WTC11 (cell line): ENCODE data around the gene TRABD. TPM values are rescaled to one million over a fixed set of nuclear protein-coding genes. Genes with fewer than 3 reads are reported as not detected.
A peak's percentile ranks its signal among the peaks of the same experiment; 100 is the strongest.

ENCODE experiments used
- ATAC-seq: fragments of 200-7000 bp; cut with Tn5 transposase; 2 replicates; pipeline ENCODE4 v1.10.0; 2021; ENCODE audit warnings: mild to moderate bottlenecking, moderate library complexity
- CTCF ChIA-PET: fragments of 300-600 bp; sonication (Branson Sonifier 250); formaldehyde crosslinking; loops from one replicate; lab custom pipeline; 2021; ENCODE audit warnings: antibody characterized with exemption; lab: Charles Lee
- POLR2A ChIA-PET: fragments of 350-600 bp; sonication (Branson Sonifier 250); formaldehyde crosslinking; loops from one replicate; lab custom pipeline; 2021; ENCODE audit warnings: antibody characterized with exemption; lab: Charles Lee
- DNase-seq: peaks from one replicate; pipeline ENCODE4 v3.0.0; 2021; ENCODE audit warnings: low spot score
- H3K27ac Mint-ChIP-seq: 2 replicates; pipeline ENCODE4 v1.8.0; 2021; ENCODE audit warnings: mixed read lengths
- H3K27me3 Mint-ChIP-seq: 2 replicates; pipeline ENCODE4 v1.8.0; 2021; ENCODE audit warnings: low read depth, mild to moderate bottlenecking, moderate library complexity, mixed read lengths
- H3K36me3 Mint-ChIP-seq: 2 replicates; pipeline ENCODE4 v1.8.0; 2021; ENCODE audit warnings: mixed read lengths
- H3K4me1 Mint-ChIP-seq: 2 replicates; pipeline ENCODE4 v1.8.0; 2022; ENCODE audit warnings: mixed read lengths
- H3K4me3 Mint-ChIP-seq: 2 replicates; pipeline ENCODE4 v1.8.0; 2021; ENCODE audit warnings: mild to moderate bottlenecking, moderate library complexity, mixed read lengths
- H3K9me3 Mint-ChIP-seq: 2 replicates; pipeline ENCODE4 v1.8.0; 2021; ENCODE audit warnings: mixed read lengths
- ATF1 ChIP-seq: sonication (generic); formaldehyde crosslinking; IDR thresholded peaks from 2 replicates; pipeline ENCODE4 v1.8.1; 2023; ENCODE audit warnings: mild to moderate bottlenecking, moderate library complexity, missing genetic modification reagents
- CREB1 ChIP-seq: sonication (generic); formaldehyde crosslinking; IDR thresholded peaks from 2 replicates; pipeline ENCODE4 v1.8.0; 2023; ENCODE audit warnings: mild to moderate bottlenecking, missing genetic modification reagents
- CREM ChIP-seq: sonication (generic); formaldehyde crosslinking; IDR thresholded peaks from 2 replicates; pipeline ENCODE4 v1.8.1; 2022; ENCODE audit warnings: mild to moderate bottlenecking, missing genetic modification reagents, moderate library complexity
- ESRRA ChIP-seq: sonication (generic); formaldehyde crosslinking; IDR thresholded peaks from 2 replicates; pipeline ENCODE4 v1.8.1; 2022; ENCODE audit warnings: mild to moderate bottlenecking, missing genetic modification reagents, borderline replicate concordance
- GABPB1 ChIP-seq: sonication (generic); formaldehyde crosslinking; IDR thresholded peaks from 2 replicates; pipeline ENCODE4 v1.8.1; 2023; ENCODE audit warnings: mild to moderate bottlenecking, missing genetic modification reagents
- NFYB ChIP-seq: sonication (generic); formaldehyde crosslinking; conservative IDR thresholded peaks from 2 replicates; pipeline ENCODE4 v1.8.0; 2022; ENCODE audit warnings: low read depth, missing genetic modification reagents
- OVOL2 ChIP-seq: fragments of 250-450 bp; sonication (Bioruptor Pico); IDR thresholded peaks from 2 replicates; pipeline ENCODE4 v1.9.0; 2021; ENCODE audit warnings: mild to moderate bottlenecking, borderline replicate concordance
- SMAD3 ChIP-seq: sonication (generic); formaldehyde crosslinking; IDR thresholded peaks from 2 replicates; pipeline ENCODE4 v1.8.0; 2022; ENCODE audit warnings: missing genetic modification reagents, mild to moderate bottlenecking, borderline replicate concordance
- SP1 ChIP-seq: sonication (generic); formaldehyde crosslinking; conservative IDR thresholded peaks from 2 replicates; pipeline ENCODE4 v1.8.1; 2022; ENCODE audit warnings: missing genetic modification reagents
- TEAD1 ChIP-seq: sonication (generic); formaldehyde crosslinking; IDR thresholded peaks from 2 replicates; pipeline ENCODE4 v1.8.0; 2022; ENCODE audit warnings: mild to moderate bottlenecking, missing genetic modification reagents
- TEAD4 ChIP-seq: sonication (generic); formaldehyde crosslinking; IDR thresholded peaks from 2 replicates; pipeline ENCODE4 v1.8.0; 2022; ENCODE audit warnings: mild to moderate bottlenecking, missing genetic modification reagents
- TP53 ChIP-seq: sonication (generic); formaldehyde crosslinking; IDR thresholded peaks from 2 replicates; pipeline ENCODE4 v1.8.1; 2023; ENCODE audit warnings: mild to moderate bottlenecking, missing genetic modification reagents
- ZBTB21 ChIP-seq: sonication (generic); formaldehyde crosslinking; IDR thresholded peaks from 2 replicates; pipeline ENCODE4 v1.8.1; 2023; ENCODE audit warnings: mild to moderate bottlenecking, missing genetic modification reagents, borderline replicate concordance
- ZNF232 ChIP-seq: sonication (generic); formaldehyde crosslinking; IDR thresholded peaks from 2 replicates; pipeline ENCODE4 v1.8.0; 2022; ENCODE audit warnings: mild to moderate bottlenecking, missing genetic modification reagents
- total RNA-seq: library from RNA; stranded (reverse); gene quantifications from 3 replicates; pipeline ENCODE4 v1.2.3, GENCODE V29; 2021
- TF ChIP-seq, protein P1 (sequence below): sonication (generic); formaldehyde crosslinking; IDR thresholded peaks from 2 replicates; pipeline ENCODE4 v1.8.0; 2022; ENCODE audit warnings: mild to moderate bottlenecking, missing genetic modification reagents
- TF ChIP-seq, protein P2 (sequence below): sonication (generic); formaldehyde crosslinking; IDR thresholded peaks from 2 replicates; pipeline ENCODE4 v1.8.0; 2022; ENCODE audit warnings: mild to moderate bottlenecking, missing genetic modification reagents
- TF ChIP-seq, protein P3 (sequence below): sonication (generic); formaldehyde crosslinking; IDR thresholded peaks from 2 replicates; pipeline ENCODE4 v1.8.0; 2023; ENCODE audit warnings: missing genetic modification reagents
- TF ChIP-seq, protein P4 (sequence below): sonication (generic); formaldehyde crosslinking; IDR thresholded peaks from 2 replicates; pipeline ENCODE4 v1.8.1; 2023; ENCODE audit warnings: mild to moderate bottlenecking, missing genetic modification reagents, moderate library complexity
- TF ChIP-seq, protein P5 (sequence below): sonication (generic); formaldehyde crosslinking; IDR thresholded peaks from 2 replicates; pipeline ENCODE4 v1.8.1; 2023; ENCODE audit warnings: mild to moderate bottlenecking, moderate library complexity, missing genetic modification reagents
- TF ChIP-seq, protein P6 (sequence below): sonication (generic); formaldehyde crosslinking; IDR thresholded peaks from 2 replicates; pipeline ENCODE4 v1.8.0; 2022; ENCODE audit warnings: mild to moderate bottlenecking, missing genetic modification reagents
- TF ChIP-seq, protein P7 (sequence below): fragments of 250-450 bp; sonication (Bioruptor Pico); IDR thresholded peaks from 2 replicates; pipeline ENCODE4 v1.9.0; 2021; ENCODE audit warnings: mild to moderate bottlenecking, borderline replicate concordance

Gene TRABD
- total RNA-seq, 1 experiment from 2014 or later = 90.4 TPM

DNA sequence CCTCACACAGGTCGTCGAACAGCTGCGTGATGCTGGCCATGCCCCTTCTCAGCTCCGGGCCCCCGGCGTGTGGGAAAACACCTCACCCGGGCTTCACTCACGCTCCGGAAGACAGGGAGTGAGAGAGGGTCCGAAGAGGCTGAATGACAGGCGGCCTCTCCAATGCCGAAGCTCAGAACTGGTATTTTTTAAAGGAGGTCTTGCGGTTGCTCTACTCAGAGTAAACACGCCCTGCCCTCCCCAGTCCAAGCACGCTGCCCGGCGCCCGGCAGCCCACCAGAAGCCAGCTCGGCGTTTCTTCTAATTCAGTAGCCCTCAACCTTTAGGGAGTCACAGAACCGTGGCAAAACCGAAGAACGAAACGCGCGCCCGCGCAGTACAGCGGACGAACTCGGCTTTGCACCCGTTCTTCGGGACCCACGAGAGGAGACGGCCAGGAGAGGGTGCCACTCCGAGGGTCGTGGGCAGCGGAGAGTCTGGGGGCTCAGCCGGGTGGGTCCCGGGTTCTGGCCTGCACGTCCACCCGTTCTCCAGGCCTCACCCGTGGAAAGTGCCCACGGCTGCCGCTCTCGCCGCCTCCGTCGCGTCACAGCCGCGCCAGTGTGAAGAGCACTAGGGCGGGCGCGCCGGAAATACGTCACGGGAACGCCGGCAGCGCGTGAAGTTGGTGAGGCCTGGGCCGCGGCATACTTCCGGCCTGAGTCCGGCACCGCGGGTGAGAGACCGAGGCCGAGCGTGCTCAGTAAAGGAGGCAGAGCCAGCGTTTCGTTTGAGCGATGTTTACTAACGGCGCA is 58.9 kb downstream of the TRABD start, which contains the start of gene TUBGCP6:
Gene TUBGCP6 (minus strand): TSS at position 604 of the 794 bp plus-strand sequence. CDS start 564 bp downstream, at position 40.
- ChIA-PET POLR2A (no interaction called here), CTCF (interaction anchor here (0.7 to 2.0 kb wide), 5 partner anchors 62 to 97 kb away, joined by 3 to 5 read pairs (median 3); partner anchors contain the start of gene PLXNB2)
- Mint-ChIP-seq H3K36me3 (0 out of 2 replicates have a peak, but pooled peaks cover 2% of the 10 kb centered on the region), H3K4me1 (peaks cover 16% of the 10 kb centered on the region), H3K27ac (peak within 1 kb of the TSS; percentile 99), H3K27me3 (no peaks in the 10 kb centered on the region), H3K4me3 (peak within 1 kb of the TSS; percentile 99), H3K9me3 (no peaks in the 10 kb centered on the region)
- DNase-seq = peak; percentile 91
- ATAC-seq = peak; percentile 72
- TF ChIP-seq ATF1 (peak; percentile 80; the same call in 1 of the 2 replicates), ZNF232 (CRISPR knock-in tag) (peak; percentile 61; the same call in 1 of the 2 replicates), TEAD4 (0 out of 2 replicates have a peak, but pooled peaks have one; percentile 30), GABPB1 (peak; percentile 89), ZBTB21 (CRISPR knock-in tag) (peak; percentile 98), ESRRA (CRISPR knock-in tag) (0 out of 2 replicates have a peak, but pooled peaks have one; percentile 7), TP53 (CRISPR knock-in tag) (peak; percentile 89), OVOL2 (CRISPR knock-in tag) (no peak), SP1 (CRISPR knock-in tag) (peak; percentile 90), NFYB (peak; percentile 34; the same call in 1 of the 2 replicates), CREB1 (CRISPR knock-in tag) (peak; percentile 95), TEAD1 (CRISPR knock-in tag) (peak; percentile 52), CREM (CRISPR knock-in tag) (peak; percentile 100), SMAD3 (peak; percentile 58; the same call in 1 of the 2 replicates)
- TF ChIP-seq, protein P1, sequence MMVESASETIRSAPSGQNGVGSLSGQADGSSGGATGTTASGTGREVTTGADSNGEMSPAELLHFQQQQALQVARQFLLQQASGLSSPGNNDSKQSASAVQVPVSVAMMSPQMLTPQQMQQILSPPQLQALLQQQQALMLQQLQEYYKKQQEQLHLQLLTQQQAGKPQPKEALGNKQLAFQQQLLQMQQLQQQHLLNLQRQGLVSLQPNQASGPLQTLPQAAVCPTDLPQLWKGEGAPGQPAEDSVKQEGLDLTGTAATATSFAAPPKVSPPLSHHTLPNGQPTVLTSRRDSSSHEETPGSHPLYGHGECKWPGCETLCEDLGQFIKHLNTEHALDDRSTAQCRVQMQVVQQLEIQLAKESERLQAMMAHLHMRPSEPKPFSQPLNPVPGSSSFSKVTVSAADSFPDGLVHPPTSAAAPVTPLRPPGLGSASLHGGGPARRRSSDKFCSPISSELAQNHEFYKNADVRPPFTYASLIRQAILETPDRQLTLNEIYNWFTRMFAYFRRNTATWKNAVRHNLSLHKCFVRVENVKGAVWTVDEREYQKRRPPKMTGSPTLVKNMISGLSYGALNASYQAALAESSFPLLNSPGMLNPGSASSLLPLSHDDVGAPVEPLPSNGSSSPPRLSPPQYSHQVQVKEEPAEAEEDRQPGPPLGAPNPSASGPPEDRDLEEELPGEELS (CRISPR knock-in tag) = peak; percentile 91
- TF ChIP-seq, protein P2, sequence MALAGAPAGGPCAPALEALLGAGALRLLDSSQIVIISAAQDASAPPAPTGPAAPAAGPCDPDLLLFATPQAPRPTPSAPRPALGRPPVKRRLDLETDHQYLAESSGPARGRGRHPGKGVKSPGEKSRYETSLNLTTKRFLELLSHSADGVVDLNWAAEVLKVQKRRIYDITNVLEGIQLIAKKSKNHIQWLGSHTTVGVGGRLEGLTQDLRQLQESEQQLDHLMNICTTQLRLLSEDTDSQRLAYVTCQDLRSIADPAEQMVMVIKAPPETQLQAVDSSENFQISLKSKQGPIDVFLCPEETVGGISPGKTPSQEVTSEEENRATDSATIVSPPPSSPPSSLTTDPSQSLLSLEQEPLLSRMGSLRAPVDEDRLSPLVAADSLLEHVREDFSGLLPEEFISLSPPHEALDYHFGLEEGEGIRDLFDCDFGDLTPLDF (CRISPR knock-in tag) = no peak
- TF ChIP-seq, protein P3, sequence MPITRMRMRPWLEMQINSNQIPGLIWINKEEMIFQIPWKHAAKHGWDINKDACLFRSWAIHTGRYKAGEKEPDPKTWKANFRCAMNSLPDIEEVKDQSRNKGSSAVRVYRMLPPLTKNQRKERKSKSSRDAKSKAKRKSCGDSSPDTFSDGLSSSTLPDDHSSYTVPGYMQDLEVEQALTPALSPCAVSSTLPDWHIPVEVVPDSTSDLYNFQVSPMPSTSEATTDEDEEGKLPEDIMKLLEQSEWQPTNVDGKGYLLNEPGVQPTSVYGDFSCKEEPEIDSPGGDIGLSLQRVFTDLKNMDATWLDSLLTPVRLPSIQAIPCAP (CRISPR knock-in tag) = no peak; the same call in 1 of the 2 replicates
- TF ChIP-seq, protein P4, sequence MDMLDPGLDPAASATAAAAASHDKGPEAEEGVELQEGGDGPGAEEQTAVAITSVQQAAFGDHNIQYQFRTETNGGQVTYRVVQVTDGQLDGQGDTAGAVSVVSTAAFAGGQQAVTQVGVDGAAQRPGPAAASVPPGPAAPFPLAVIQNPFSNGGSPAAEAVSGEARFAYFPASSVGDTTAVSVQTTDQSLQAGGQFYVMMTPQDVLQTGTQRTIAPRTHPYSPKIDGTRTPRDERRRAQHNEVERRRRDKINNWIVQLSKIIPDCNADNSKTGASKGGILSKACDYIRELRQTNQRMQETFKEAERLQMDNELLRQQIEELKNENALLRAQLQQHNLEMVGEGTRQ = peak; percentile 49; the same call in 1 of the 2 replicates
- TF ChIP-seq, protein P5, sequence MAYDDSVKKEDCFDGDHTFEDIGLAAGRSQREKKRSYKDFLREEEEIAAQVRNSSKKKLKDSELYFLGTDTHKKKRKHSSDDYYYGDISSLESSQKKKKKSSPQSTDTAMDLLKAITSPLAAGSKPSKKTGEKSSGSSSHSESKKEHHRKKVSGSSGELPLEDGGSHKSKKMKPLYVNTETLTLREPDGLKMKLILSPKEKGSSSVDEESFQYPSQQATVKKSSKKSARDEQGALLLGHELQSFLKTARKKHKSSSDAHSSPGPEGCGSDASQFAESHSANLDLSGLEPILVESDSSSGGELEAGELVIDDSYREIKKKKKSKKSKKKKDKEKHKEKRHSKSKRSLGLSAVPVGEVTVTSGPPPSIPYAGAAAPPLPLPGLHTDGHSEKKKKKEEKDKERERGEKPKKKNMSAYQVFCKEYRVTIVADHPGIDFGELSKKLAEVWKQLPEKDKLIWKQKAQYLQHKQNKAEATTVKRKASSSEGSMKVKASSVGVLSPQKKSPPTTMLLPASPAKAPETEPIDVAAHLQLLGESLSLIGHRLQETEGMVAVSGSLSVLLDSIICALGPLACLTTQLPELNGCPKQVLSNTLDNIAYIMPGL (CRISPR knock-in tag) = peak; percentile 76
- TF ChIP-seq, protein P6, sequence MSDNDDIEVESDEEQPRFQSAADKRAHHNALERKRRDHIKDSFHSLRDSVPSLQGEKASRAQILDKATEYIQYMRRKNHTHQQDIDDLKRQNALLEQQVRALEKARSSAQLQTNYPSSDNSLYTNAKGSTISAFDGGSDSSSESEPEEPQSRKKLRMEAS = peak; percentile 88
- TF ChIP-seq, protein P7, sequence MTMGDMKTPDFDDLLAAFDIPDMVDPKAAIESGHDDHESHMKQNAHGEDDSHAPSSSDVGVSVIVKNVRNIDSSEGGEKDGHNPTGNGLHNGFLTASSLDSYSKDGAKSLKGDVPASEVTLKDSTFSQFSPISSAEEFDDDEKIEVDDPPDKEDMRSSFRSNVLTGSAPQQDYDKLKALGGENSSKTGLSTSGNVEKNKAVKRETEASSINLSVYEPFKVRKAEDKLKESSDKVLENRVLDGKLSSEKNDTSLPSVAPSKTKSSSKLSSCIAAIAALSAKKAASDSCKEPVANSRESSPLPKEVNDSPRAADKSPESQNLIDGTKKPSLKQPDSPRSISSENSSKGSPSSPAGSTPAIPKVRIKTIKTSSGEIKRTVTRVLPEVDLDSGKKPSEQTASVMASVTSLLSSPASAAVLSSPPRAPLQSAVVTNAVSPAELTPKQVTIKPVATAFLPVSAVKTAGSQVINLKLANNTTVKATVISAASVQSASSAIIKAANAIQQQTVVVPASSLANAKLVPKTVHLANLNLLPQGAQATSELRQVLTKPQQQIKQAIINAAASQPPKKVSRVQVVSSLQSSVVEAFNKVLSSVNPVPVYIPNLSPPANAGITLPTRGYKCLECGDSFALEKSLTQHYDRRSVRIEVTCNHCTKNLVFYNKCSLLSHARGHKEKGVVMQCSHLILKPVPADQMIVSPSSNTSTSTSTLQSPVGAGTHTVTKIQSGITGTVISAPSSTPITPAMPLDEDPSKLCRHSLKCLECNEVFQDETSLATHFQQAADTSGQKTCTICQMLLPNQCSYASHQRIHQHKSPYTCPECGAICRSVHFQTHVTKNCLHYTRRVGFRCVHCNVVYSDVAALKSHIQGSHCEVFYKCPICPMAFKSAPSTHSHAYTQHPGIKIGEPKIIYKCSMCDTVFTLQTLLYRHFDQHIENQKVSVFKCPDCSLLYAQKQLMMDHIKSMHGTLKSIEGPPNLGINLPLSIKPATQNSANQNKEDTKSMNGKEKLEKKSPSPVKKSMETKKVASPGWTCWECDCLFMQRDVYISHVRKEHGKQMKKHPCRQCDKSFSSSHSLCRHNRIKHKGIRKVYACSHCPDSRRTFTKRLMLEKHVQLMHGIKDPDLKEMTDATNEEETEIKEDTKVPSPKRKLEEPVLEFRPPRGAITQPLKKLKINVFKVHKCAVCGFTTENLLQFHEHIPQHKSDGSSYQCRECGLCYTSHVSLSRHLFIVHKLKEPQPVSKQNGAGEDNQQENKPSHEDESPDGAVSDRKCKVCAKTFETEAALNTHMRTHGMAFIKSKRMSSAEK (CRISPR knock-in tag) = no peak
